GM19035 (cell line): Measurements from ENCODE around the gene RABGAP1L.
"Not testable (repeated sequence)": the region's sequence is repeated elsewhere in the genome, so short reads cannot be mapped to it uniquely, and the experiment has no call there.

Experiments
- ATAC-seq: cut with Tn5 transposase; IDR thresholded peaks from one replicate; pipeline ENCODE4 v1.9.1; 2021; ENCODE audit not compliant: unreplicated experiment

Gene RABGAP1L

DNA sequence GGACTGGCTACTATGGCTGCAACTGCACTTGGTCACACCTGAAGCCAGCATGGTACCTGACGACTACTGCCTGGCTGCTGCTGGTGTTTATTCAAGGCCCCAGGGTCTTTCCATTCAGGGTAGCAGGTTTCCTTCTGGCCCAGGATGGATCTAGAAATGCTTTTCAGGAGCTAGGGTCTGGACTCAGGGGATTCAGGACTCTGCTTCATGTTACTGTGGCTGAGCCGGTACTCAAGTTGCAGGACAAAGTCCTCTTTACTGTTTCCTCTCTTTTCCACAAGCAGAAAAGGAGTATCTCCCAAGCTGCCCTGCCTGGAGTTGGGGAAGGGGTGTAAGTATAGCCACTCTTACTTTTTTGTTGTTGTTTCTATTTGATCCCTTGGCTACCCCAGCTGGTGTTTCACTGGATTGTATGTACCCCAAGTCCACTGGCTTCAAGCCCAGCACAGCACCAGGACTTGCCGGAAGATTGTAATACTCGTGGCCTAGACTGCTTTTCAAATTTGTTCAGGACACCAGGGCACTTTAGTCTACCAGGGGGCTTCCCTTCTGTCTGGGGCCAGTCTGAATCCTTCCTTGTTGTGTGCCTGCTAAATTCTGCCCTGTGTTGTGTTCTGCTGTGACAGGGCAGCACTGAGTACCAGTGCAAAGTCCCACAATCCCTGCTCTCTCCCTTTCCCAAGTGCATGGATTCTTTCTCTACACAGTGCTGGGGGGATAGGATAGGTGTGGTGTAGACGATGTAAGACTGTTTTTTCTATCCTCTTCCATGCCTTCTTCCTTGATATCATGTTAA lies 536.9 kb downstream of the RABGAP1L start:
- no peak for ATAC-seq

DNA sequence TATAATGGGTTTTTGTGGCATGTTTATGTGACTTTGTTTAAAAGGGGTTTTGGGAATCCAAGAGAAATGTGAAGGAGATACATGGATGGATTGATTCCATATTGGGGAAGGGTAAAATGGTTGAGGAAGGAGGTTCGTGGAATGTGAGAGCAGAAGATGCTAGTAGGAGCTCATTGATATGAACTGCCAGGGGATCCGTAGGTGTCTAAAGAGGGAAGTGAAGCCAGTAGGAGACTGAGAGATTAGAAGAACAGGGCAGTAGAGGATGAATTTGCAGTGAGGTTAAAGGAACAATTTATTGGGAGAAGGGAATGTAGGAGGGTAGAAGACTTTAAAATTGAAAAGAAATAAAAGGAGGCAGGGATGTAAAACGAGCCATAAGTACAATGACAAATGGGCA lies 541.0 kb downstream of the RABGAP1L start:
- ATAC-seq: no peak

DNA sequence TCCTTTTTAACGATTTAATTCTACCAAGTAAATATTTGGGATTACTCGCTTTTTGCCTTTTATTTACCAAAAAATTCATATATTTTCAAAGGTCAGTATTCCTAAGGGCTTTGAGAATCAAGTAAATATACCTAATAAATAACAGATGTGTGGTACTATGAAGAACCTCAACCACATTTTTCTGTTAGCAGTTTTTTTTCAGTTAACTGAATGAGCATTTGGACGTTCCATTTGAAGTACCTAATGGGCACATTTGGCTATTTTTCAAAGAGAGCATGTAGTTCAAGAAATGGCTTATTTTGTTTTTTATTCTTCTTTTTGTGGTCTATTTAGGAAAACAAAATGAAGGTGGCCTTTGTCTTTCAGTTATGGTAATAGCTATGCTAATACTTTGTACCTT lies 541.5 kb downstream of the RABGAP1L start:
- ATAC-seq: no peak

DNA sequence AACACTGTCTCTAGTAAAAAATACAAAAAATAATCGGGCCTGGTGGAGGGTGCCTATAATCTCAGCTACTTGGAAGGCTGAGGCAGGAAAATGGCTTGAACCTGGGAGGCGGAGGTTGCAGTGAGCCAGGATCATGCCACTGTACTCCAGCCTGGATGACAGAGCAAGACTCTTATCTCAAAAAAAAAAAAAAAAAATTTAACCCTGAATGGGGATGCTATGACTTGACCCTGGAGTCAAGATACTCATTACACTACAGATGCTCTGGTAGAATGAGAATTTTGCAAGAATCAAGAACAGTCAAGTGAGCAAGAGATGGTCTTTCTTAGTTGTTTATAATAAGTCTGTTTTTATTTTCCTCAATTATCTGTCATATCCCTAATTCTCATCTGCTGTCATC lies 542.2 kb downstream of the RABGAP1L start:
- no peak for ATAC-seq

DNA sequence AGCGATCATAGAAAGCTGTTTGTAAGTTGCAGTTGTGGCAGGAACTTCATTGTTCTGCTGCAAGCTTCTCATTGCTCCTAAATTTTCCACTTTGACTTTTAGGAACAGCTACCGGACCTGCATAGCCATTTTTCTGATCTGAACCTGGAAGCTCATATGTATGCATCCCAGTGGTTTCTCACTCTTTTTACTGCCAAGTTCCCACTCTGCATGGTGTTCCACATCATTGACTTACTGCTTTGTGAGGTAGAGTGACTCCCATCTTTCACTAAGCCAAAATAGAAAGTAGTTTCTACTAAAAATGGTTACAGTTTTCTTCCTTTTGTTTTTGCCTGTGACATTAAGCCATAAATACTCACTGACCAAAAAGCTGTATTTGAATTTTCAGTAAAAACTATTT lies 542.7 kb downstream of the RABGAP1L start:
- no peak for ATAC-seq

DNA sequence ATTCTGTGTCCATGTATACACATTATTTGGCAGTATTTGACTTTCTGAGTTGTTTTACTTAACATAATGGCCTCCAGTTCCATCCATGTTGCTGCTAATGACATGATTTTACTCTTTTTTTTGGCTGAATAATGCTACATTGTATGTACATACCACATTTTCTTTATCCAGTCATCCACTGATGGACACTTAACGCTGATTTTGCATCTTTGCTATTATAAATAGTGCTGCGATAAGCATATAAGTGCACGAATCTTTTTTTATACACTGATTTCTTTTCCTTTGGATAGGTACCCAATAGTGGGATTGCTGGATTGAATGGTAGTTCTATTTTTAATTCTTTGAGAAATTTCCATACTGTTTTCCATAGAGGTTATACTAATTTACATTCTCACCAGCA lies 544.0 kb downstream of the RABGAP1L start:
- ATAC-seq: no peak

DNA sequence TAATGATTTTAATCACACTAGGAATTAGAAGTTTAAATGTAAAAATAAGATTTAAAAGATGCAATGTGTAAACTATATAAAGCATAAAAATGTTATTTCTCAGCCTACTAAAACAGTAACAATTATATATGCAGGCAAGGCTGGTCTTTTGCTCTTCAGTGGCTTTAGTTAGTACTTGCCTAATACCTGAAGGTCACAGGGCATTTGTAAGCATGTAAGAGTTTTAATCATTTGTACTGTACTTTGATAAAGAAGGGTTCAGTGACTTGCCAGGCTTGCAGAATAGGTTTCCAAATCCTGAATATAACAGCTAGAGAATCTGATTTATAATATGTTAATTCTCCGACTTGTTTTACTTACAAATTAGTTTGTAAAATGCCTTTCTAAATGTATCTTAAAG lies 545.0 kb downstream of the RABGAP1L start:
- ATAC-seq: no peak

DNA sequence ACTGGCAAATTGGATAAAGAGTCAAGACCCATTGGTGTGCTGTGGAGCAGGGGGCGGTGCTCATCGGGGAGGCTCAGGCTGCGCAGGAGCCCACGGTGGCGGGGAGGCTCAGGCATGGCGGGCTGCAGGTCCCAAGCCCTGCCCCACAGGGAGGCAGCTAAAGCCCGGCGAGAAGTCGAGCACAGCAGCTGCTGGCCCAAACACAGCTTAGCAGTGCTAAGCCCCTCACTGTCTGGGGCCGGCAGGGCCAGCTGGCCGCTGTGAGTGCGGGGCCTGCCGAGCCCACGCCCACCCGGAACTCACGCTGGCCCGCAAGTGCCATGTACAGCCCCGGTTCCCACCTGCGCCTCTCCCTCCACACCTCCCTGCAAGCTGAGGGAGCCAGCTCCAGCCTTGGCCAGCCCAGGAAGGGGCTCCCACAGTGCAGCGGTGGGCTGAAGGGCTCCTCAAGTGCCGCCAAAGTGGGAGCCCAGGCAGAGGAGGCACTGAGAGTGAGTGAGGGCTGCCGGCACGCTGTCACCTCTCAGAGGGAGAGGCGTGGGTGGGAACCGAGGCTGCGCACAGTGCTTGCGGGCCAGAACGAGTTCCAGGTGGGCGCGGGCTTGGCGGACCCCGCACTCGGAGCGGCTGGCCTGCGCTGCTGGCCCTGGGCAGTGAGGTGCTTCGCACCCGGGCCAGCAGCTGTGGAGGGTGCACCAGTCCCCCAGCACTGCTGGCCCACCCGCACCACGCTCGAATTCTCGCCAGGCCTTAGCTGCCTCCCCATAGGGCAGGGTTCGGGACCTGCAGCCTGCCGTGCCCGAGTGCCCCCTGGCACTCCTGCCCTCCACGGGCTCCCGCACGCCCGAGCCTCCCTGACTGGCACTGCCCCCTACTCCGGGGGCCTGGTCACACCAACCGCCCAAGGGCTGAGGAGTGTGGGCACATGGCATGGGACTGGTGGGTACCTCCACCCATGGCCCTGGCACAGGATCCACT lies 551.8 kb downstream of the RABGAP1L start:
- no peak for ATAC-seq

DNA sequence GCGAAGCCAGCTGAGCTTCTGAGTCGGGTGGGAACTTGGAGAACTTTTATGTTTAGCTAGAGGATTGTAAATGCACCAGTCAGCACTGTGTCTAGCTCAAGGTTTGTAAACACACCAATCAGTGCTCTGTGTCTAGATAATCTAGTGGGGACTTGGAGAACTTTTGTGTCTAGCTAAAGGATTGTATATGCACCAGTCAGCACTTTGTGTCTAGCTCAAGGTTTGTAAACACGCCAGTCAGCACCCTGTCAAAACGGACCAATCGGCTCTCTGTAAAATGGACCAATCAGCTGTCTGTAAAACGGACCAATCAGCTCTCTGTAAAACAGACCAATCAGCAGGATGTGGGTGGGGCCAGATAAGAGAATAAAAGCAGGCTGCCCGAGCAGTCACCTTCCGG lies 552.5 kb downstream of the RABGAP1L start:
- ATAC-seq: not testable (repeated sequence)

DNA sequence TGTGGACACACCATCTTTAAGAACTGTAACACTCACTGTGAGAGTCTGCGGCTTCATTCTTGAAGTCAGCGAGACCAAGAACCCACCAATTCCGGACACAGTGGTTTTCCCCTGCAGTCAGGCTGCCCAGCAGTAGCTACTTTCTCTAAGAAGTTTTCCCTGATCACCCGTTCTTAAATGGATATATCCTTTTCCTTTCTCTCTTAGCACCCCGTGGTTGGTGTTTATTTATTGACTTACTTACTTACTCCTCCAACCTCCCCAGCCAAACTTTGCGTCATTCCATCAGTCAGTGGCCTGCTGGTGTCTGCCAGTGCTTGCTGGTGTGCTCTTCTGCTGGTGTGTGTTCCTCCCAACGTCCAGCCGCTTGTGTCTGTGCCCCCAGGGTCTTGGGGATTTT lies 553.2 kb downstream of the RABGAP1L start:
- no peak for ATAC-seq

DNA sequence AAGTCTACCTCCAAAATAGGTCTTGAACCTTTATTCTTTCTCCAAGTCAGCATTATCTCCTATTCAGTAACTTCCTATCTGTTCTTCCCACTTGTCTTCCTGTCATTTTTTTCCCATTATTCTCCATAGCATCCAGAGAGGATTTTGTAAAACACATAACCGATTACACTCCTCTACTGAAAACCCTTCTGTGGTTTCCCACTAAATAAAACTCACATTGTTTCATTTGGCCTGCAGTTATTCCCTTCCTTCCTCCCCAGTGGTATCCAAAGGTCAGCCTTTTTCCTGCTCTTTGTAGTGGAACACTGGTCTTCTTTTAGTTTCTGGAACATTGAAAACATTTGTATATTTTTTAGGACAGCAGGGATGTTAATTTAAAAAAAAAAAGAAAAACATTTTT lies 554.5 kb downstream of the RABGAP1L start:
- no peak for ATAC-seq

DNA sequence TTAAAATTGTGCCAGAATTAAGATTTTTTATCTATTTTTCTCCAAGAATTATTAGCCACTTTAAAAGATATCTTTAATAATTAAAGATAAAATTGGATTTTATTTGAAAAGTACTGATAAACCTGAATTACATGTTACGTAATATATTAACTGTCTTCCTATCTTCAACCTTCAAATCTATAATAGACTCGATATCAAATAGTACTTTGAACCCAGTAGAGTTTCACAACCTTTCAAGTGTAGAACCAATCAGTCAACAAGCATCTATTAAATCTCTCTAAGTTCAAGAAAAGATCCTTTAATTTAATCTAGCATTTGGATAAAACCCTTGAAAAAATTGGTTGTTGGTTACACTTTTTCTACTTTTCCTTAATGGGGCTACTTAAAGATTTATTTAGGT lies 559.9 kb downstream of the RABGAP1L start:
- ATAC-seq: no peak

DNA sequence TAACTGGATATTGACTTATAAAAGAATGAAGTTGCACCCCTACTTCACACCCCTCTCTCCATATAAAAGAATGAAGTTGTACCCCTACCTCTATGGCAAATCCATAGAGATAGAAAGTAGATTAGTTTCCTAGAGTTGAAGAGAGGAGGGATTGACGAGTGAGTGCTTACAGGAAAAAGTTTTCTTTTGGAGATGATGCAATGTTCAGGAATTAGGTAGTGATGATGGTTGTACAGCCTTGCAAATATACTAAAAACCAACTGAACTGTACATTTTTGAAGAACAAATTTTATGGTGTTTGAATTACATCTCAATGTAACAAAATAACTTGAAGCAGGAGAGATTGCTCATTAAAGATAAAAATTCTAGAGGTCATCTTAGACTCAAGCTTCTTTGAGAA lies 561.3 kb downstream of the RABGAP1L start:
- no peak for ATAC-seq

DNA sequence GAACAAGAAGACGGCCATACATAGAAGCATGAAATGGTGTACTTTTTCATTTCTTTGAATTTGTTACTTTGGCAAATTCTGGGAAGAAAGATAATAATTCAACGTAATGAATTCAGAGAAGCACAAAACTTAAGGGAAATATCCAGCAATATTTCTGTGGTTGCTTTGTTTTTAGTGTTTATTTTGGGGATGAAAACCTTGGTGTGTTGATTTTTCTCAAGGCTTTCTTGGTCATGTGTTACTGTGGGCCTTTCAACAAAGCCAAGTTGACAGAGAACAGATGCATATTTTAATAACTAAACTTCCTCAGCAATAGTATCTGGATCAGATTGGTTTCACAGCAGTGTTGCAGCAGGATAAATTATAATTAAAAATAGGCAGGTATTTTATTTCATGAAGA lies 561.9 kb downstream of the RABGAP1L start:
- ATAC-seq: no peak

DNA sequence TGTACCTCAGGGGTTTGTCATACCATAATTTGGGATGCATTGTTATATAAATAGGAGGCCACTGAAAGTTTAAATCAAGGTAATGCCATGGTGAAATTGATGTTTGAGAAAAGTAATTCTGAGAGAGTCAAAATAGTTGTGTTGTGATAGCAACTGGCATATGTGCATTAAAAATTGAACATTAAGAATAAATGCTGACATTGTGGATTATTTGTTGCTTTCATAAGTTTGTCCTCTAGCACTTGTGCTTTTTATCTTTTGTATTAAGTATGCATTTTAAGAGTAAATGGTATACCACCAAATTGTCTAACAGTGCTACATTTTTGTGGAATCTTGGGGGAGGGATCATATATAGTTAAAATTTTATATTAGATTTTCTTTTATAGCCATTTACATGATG lies 564.5 kb downstream of the RABGAP1L start:
- ATAC-seq: no peak

DNA sequence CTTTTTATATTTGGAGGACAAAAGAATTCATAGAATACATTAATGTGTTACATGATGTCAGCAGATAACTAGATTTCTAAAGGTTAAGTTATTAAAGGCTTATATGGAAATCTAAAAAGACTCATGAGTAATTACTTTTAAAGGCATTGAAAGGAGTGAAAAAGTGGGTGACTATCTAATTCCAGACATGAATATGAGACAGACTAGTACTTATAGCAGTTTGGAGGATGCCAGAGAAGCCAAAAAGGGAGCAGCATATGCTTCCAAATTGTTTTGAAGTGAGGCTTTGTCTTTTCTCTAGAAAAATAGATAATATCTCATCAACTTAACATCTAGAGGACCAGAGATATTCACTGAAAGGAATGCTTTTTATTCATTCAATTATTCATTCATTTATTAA lies 564.9 kb downstream of the RABGAP1L start:
- ATAC-seq: no peak

DNA sequence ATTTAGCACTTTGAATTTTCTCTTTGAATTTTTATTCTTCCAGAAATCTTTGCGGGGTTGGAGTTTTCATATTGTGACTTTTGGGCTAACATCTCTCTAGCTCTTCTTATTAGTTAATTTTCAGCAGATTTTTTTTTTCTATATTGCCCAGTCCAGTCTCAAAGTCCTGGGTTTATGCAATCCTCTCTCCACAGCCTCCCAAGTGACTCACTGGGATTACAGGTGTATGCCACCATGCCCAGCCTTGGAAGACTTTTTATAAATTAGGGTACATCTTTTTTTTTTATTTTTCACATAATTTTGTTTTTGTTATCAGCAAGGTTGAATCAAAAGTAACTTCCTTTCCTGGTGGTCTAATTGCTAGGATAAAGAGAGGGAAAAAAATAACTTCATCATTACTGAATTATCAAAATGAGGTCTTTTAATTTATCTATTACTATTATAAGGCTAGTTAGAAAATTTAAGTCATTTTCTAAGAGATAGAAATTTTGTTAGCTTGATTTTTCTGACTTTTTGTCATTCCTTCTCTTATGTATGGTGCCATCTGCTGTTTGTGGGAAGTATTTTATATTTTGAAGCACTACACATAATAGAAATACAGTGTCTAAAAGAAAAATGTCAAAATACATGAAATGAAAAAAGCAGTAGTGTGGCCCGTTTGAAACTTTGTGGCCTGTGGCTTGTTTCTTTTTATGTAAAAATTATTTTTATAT lies 567.0 kb downstream of the RABGAP1L start:
- ATAC-seq: no peak

DNA sequence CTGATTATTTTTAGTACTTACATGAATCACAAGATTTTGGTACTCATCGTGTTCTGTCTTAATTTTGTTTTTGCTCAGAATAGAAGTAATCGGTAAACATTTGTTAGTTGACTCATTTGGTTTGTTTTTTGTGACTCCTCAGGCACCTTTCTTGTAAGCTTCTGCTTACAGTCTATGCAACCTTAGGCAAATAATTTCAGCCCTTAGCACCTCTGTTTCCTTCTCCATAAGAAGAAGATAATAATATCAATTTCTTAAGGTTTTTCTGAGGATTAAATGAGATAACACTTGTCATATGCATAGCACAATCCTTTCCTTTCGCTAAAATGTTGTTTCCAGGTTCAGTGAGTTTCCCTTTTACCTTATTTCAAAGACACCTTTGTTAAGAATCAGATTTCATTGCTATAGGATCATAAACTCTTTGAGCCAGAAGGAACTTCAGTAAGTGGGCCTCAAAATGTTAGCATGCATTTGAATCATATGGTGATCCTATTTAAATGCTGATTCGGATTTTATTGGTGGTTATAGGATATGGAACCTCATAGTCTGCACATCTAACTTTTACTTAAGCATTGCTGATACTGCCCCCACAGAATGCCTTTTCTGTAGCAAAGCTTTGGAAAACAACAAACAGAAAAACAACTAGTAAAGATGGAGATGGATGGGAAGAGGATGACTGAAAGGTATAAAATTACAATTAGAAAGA lies 567.7 kb downstream of the RABGAP1L start:
- ATAC-seq: no peak

DNA sequence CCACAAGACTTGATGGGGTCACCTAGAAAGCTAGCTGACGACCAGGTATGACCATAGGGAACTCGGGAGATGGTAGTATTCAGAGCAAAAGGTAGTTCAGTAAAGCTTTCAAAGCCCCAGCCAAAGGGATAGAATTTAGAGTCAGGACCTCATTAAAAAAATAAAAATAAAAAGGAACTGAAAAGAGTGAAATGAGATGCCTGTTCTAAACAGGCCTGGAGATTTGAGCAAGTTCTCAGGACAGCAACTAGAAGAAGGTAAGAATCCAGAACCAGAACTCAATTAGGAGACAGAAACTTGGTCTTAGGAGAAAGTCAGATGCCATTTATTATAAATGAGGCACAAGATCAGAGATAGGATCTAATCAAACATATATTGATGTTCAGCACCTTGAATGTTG lies 575.0 kb downstream of the RABGAP1L start:
- ATAC-seq: no peak

DNA sequence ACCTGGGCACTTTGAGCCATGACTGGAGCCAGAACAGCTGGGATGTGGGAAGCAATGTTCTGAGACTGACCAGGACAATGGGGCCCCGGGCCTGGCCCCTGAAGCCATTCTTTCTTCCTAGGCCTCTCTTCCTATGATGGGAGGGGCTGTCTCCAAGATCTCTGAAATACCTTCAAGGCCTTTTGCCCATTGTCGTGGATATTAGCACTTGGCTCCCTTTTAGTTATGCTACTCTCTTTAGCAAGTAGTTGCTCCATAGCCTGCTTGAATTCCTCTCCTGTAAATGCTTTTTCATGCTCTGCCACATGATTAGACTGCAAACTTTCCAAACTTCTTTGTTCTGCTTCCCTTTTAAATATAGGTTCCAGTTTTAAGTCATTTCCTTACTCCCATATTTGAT lies 577.5 kb downstream of the RABGAP1L start:
- ATAC-seq: no peak
